GM23338 (cell line): ENCODE data around the gene EIF4E2. TPM values are rescaled to one million over a fixed set of nuclear protein-coding genes. Genes with fewer than 3 reads are reported as not detected.

Source experiments
- ATAC-seq: fragments of 200-7000 bp; cut with Tn5 transposase; 3 replicates; pipeline ENCODE4 v1.9.1; 2020
- DNase-seq: peaks from one replicate; pipeline ENCODE4 v3.0.0-alpha.2; 2015; ENCODE audit warnings: low spot score
- H2AFZ ChIP-seq: fragments of 200-600 bp; sonication (generic); 2 replicates; pipeline ENCODE4 v1.8.0; 2016; ENCODE audit warnings: antibody characterized with exemption, mild to moderate bottlenecking, moderate library complexity
- H3F3A ChIP-seq: fragments of 200-600 bp; sonication (generic); replicated peaks from 2 replicates; pipeline ENCODE4 v1.8.0; 2017; ENCODE audit warnings: antibody characterized with exemption, mixed run types, low read depth
- H3K27ac ChIP-seq: fragments of 200-600 bp; sonication (generic); 2 replicates; pipeline ENCODE4 v1.6.1; 2016; ENCODE audit warnings: low read depth
- H3K27me3 ChIP-seq: fragments of 200-600 bp; sonication (generic); 2 replicates; pipeline ENCODE4 v1.8.0; 2016; ENCODE audit warnings: mild to moderate bottlenecking, mixed run types, moderate library complexity; ENCODE audit not compliant: insufficient read depth
- H3K36me3 ChIP-seq: fragments of 200-600 bp; sonication (generic); 2 replicates; pipeline ENCODE4 v1.8.0; 2016; ENCODE audit warnings: mild to moderate bottlenecking; ENCODE audit not compliant: insufficient read depth
- H3K4me1 ChIP-seq: fragments of 200-600 bp; sonication (generic); 2 replicates; pipeline ENCODE4 v1.8.0; 2016; ENCODE audit warnings: mild to moderate bottlenecking, moderate library complexity; ENCODE audit not compliant: insufficient read depth
- H3K4me2 ChIP-seq: fragments of 200-600 bp; sonication (generic); 2 replicates; pipeline ENCODE4 v1.7.1; 2017; ENCODE audit warnings: mixed run types
- H3K4me3 ChIP-seq: fragments of 200-600 bp; sonication (generic); 2 replicates; pipeline ENCODE4 v1.6.1; 2016; ENCODE audit warnings: mixed run types
- H3K79me2 ChIP-seq: fragments of 200-600 bp; sonication (generic); replicated peaks from 2 replicates; pipeline ENCODE4 v1.8.0; 2017; ENCODE audit warnings: mild to moderate bottlenecking; ENCODE audit not compliant: insufficient read depth
- H3K9me2 ChIP-seq: fragments of 200-600 bp; sonication (generic); 2 replicates; pipeline ENCODE4 v1.8.0; 2017; ENCODE audit not compliant: insufficient read depth
- H4K20me1 ChIP-seq: fragments of 200-600 bp; sonication (generic); replicated peaks from 2 replicates; pipeline ENCODE4 v1.8.0; 2017; ENCODE audit warnings: mild to moderate bottlenecking; ENCODE audit not compliant: insufficient read depth
- H3K27ac Mint-ChIP-seq: 2 replicates; pipeline ENCODE4 v1.8.0; 2020; ENCODE audit warnings: inconsistent platforms, mild to moderate bottlenecking, moderate library complexity, mixed read lengths
- H3K27me3 Mint-ChIP-seq: 3 replicates; pipeline ENCODE4 v1.8.0; 2022; ENCODE audit warnings: low read depth, mild to moderate bottlenecking, moderate library complexity, mixed read lengths, inconsistent platforms; ENCODE audit not compliant: insufficient read depth, poor library complexity
- H3K36me3 Mint-ChIP-seq: 3 replicates; pipeline ENCODE4 v1.8.0; 2021; ENCODE audit warnings: low read depth, mild to moderate bottlenecking, inconsistent platforms, moderate library complexity, mixed read lengths
- H3K4me1 Mint-ChIP-seq: 3 replicates; pipeline ENCODE4 v1.8.0; 2020; ENCODE audit warnings: mild to moderate bottlenecking, inconsistent platforms, mixed read lengths
- H3K4me3 Mint-ChIP-seq: 3 replicates; pipeline ENCODE4 v1.8.0; 2021; ENCODE audit warnings: moderate library complexity, mild to moderate bottlenecking, inconsistent platforms, mixed read lengths
- H3K9me3 Mint-ChIP-seq: 3 replicates; pipeline ENCODE4 v1.8.0; 2020; ENCODE audit warnings: moderate library complexity, mild to moderate bottlenecking, inconsistent platforms, mixed read lengths
- CREB1 ChIP-seq: fragments of 250-450 bp; sonication (Bioruptor Pico); IDR thresholded peaks from 2 replicates; pipeline ENCODE4 v1.5.0; 2020; ENCODE audit warnings: low read depth, mild to moderate bottlenecking, moderate library complexity
- EZH2 ChIP-seq: fragments of 200-600 bp; sonication (generic); IDR thresholded peaks from one replicate; pipeline ENCODE4 v1.8.0; 2017; ENCODE audit warnings: antibody characterized with exemption, mild to moderate bottlenecking, low read depth; ENCODE audit not compliant: unreplicated experiment
- EZH2phosphoT487 ChIP-seq: fragments of 200-600 bp; sonication (generic); IDR thresholded peaks from one replicate; pipeline ENCODE4 v1.8.1; 2018; ENCODE audit warnings: antibody characterized with exemption; ENCODE audit not compliant: unreplicated experiment
- NANOG ChIP-seq: IDR thresholded peaks from 2 replicates; pipeline ENCODE4 v1.6.1; 2016; ENCODE audit warnings: antibody characterized with exemption, borderline replicate concordance
- ZNF114 ChIP-seq: fragments of 250-450 bp; sonication (Bioruptor Pico); IDR thresholded peaks from 2 replicates; pipeline ENCODE4 v1.5.0; 2020; ENCODE audit warnings: mild to moderate bottlenecking, moderate library complexity
- ZNF331 ChIP-seq: fragments of 250-450 bp; sonication (Bioruptor Pico); IDR thresholded peaks from 2 replicates; pipeline ENCODE4 v1.5.0; 2020; ENCODE audit warnings: low read depth, mild to moderate bottlenecking, moderate library complexity
- polyA plus RNA-seq: library from polyadenylated mRNA; unstranded; fragments of >200 nt; fragmentation: Nextera tagmentation; extraction: Ambion mirVana; gene quantifications from 2 replicates; pipeline ENCODE4 v1.2.1, GENCODE V29; 2016
- total RNA-seq: library from RNA; depleted of rRNA; stranded (reverse); fragments of >200 nt; shearing (Covaris generic); gene quantifications from 2 replicates; pipeline ENCODE4 v1.2.3, GENCODE V29; 2014
- TF ChIP-seq, protein P1 (sequence below), 2 experiments: fragments of 200-600 bp in 1 of 2; sonication (generic) in 1 of 2; conservative IDR thresholded peaks; 2 replicates each; pipeline versions ENCODE4 v1.5.1 to v1.6.1; 2016 to 2017; ENCODE audit warnings: antibody characterized with exemption in 2 of 2, low read depth in 2 of 2, mild to moderate bottlenecking in 2 of 2, moderate library complexity in 1 of 2
- TF ChIP-seq, protein P2 (sequence below): IDR thresholded peaks from one replicate; pipeline ENCODE4 v1.6.1; 2018; ENCODE audit warnings: antibody characterized with exemption; ENCODE audit not compliant: unreplicated experiment
- TF ChIP-seq, protein P3 (sequence below): fragments of 250-450 bp; sonication (Bioruptor Pico); IDR thresholded peaks from 2 replicates; pipeline ENCODE4 v1.5.0; 2020; ENCODE audit warnings: mild to moderate bottlenecking, moderate library complexity

Gene EIF4E2
- total and polyA plus RNA-seq, 2 experiments from 2014 or later, result 68.1 to 152 TPM

DNA sequence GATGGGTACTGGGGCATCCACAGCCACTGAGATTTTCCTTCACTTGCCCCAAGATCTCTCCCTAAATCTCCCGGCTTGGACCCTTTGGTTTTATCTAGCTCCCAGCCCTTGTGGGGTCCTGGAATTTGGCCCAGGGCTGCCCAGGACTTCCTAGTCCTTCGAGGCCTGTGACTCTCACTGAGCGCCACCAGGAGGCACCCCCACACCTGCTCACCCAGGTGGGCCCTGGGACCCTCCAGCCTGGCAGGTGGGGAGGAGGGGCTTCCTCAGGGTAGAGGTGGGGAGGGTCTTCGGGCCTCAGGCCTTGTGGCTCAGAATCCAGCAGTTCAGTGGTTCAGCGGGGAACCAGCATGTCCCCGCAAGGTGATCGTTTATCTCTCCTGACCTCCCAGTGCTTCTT lies 42.2 kb upstream of the EIF4E2 start:
- H2AFZ ChIP-seq, result no peak overlapping the region
- H3K4me3 Mint-ChIP-seq, result no peak overlapping the region
- no peak for TF ChIP-seq ZNF114 (CRISPR knock-in tag)
- TF ChIP-seq, protein P1, sequence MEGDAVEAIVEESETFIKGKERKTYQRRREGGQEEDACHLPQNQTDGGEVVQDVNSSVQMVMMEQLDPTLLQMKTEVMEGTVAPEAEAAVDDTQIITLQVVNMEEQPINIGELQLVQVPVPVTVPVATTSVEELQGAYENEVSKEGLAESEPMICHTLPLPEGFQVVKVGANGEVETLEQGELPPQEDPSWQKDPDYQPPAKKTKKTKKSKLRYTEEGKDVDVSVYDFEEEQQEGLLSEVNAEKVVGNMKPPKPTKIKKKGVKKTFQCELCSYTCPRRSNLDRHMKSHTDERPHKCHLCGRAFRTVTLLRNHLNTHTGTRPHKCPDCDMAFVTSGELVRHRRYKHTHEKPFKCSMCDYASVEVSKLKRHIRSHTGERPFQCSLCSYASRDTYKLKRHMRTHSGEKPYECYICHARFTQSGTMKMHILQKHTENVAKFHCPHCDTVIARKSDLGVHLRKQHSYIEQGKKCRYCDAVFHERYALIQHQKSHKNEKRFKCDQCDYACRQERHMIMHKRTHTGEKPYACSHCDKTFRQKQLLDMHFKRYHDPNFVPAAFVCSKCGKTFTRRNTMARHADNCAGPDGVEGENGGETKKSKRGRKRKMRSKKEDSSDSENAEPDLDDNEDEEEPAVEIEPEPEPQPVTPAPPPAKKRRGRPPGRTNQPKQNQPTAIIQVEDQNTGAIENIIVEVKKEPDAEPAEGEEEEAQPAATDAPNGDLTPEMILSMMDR (conservative IDR thresholded peaks at IDR 0.05; ENCODE audit: low read depth in 2 of 2), result peak; percentile 54 to 69
- peaks cover 11% of the 10 kb centered on the region; the same call in 1 of the 2 replicates for H3K4me1 ChIP-seq
- H3K4me1 Mint-ChIP-seq, result peaks cover 24% of the 10 kb centered on the region
- no peak overlapping the region for H3K4me2 ChIP-seq
- no peaks in the 10 kb centered on the region; the same call in 1 of the 2 replicates for H3F3A ChIP-seq
- peaks cover 34% of the 10 kb centered on the region for H3K27me3 ChIP-seq
- ATAC-seq, result peak; percentile 31
- DNase-seq, result peak; percentile 56
- H3K27ac Mint-ChIP-seq, result no peak overlapping the region
- no peaks in the 10 kb centered on the region for H3K9me3 Mint-ChIP-seq
- no peaks in the 10 kb centered on the region for H3K79me2 ChIP-seq
- no peak overlapping the region for H3K27ac ChIP-seq
- no peak overlapping the region for H3K4me3 ChIP-seq
- no peaks in the 10 kb centered on the region for H3K36me3 ChIP-seq
- H3K27me3 Mint-ChIP-seq, result peaks cover 45% of the 10 kb centered on the region
- H3K36me3 Mint-ChIP-seq, result no peaks in the 10 kb centered on the region
- H4K20me1 ChIP-seq, result no peaks in the 10 kb centered on the region
- no peaks in the 10 kb centered on the region for H3K9me2 ChIP-seq

DNA sequence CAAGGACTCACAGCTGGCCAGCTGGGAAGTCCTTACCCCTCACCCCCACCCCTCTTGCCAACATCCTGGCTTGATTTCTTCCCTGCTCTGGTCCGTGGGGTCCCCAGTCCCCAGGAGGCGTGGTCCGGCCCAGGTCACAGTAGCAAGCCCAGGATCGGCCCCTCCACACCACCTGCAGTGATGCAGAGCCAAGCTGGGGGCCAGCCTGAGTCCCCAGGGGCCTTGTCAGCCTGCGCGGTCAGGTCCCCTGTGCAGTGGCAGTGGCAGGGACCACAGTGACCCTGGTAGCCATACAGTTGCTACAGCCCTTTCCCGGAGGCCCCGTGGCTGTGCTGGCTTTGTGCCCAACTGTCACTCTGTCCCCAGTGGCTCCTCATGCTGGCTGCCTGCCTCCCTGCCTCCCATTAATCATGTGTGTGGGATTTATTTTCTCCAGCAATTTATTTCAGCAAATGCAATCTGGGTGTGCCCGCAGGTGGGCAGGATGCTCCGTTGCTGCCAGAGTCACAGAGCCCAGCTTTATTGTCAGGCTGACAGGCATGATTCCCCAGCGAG lies 39.1 kb upstream of the EIF4E2 start:
- H3K27me3 Mint-ChIP-seq, result peaks cover 16% of the 10 kb centered on the region
- H3K79me2 ChIP-seq, result no peaks in the 10 kb centered on the region
- no peaks in the 10 kb centered on the region for H3K9me2 ChIP-seq
- H3K4me3 Mint-ChIP-seq, result no peak overlapping the region
- H3K4me1 Mint-ChIP-seq, result peaks cover 10% of the 10 kb centered on the region
- DNase-seq (no peak), ATAC-seq (no peak)
- H3K27ac Mint-ChIP-seq, result no peak overlapping the region
- H4K20me1 ChIP-seq, result no peaks in the 10 kb centered on the region
- H3K36me3 ChIP-seq, result no peaks in the 10 kb centered on the region
- H3K9me3 Mint-ChIP-seq, result no peaks in the 10 kb centered on the region; the same call in 2 of the 3 replicates
- no peak overlapping the region for H3K27ac ChIP-seq
- H3K27me3 ChIP-seq, result 0 out of 2 replicates have a peak, but pooled peaks cover 2% of the 10 kb centered on the region
- H3K4me3 ChIP-seq, result no peak overlapping the region
- no peaks in the 10 kb centered on the region for H3K36me3 Mint-ChIP-seq
- no peak overlapping the region for H3K4me2 ChIP-seq
- H3F3A ChIP-seq, result 0 out of 2 replicates have a peak, but pooled peaks cover 2% of the 10 kb centered on the region
- no peaks in the 10 kb centered on the region for H3K4me1 ChIP-seq
- H2AFZ ChIP-seq, result no peak overlapping the region
- TF ChIP-seq EZH2phosphoT487 (no peak), ZNF331 (CRISPR knock-in tag) (no peak), EZH2 (no peak), NANOG (no peak), ZNF114 (CRISPR knock-in tag) (no peak), CREB1 (CRISPR knock-in tag) (no peak)
- TF ChIP-seq, protein P2, sequence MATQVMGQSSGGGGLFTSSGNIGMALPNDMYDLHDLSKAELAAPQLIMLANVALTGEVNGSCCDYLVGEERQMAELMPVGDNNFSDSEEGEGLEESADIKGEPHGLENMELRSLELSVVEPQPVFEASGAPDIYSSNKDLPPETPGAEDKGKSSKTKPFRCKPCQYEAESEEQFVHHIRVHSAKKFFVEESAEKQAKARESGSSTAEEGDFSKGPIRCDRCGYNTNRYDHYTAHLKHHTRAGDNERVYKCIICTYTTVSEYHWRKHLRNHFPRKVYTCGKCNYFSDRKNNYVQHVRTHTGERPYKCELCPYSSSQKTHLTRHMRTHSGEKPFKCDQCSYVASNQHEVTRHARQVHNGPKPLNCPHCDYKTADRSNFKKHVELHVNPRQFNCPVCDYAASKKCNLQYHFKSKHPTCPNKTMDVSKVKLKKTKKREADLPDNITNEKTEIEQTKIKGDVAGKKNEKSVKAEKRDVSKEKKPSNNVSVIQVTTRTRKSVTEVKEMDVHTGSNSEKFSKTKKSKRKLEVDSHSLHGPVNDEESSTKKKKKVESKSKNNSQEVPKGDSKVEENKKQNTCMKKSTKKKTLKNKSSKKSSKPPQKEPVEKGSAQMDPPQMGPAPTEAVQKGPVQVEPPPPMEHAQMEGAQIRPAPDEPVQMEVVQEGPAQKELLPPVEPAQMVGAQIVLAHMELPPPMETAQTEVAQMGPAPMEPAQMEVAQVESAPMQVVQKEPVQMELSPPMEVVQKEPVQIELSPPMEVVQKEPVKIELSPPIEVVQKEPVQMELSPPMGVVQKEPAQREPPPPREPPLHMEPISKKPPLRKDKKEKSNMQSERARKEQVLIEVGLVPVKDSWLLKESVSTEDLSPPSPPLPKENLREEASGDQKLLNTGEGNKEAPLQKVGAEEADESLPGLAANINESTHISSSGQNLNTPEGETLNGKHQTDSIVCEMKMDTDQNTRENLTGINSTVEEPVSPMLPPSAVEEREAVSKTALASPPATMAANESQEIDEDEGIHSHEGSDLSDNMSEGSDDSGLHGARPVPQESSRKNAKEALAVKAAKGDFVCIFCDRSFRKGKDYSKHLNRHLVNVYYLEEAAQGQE, result no peak
- TF ChIP-seq, protein P3, sequence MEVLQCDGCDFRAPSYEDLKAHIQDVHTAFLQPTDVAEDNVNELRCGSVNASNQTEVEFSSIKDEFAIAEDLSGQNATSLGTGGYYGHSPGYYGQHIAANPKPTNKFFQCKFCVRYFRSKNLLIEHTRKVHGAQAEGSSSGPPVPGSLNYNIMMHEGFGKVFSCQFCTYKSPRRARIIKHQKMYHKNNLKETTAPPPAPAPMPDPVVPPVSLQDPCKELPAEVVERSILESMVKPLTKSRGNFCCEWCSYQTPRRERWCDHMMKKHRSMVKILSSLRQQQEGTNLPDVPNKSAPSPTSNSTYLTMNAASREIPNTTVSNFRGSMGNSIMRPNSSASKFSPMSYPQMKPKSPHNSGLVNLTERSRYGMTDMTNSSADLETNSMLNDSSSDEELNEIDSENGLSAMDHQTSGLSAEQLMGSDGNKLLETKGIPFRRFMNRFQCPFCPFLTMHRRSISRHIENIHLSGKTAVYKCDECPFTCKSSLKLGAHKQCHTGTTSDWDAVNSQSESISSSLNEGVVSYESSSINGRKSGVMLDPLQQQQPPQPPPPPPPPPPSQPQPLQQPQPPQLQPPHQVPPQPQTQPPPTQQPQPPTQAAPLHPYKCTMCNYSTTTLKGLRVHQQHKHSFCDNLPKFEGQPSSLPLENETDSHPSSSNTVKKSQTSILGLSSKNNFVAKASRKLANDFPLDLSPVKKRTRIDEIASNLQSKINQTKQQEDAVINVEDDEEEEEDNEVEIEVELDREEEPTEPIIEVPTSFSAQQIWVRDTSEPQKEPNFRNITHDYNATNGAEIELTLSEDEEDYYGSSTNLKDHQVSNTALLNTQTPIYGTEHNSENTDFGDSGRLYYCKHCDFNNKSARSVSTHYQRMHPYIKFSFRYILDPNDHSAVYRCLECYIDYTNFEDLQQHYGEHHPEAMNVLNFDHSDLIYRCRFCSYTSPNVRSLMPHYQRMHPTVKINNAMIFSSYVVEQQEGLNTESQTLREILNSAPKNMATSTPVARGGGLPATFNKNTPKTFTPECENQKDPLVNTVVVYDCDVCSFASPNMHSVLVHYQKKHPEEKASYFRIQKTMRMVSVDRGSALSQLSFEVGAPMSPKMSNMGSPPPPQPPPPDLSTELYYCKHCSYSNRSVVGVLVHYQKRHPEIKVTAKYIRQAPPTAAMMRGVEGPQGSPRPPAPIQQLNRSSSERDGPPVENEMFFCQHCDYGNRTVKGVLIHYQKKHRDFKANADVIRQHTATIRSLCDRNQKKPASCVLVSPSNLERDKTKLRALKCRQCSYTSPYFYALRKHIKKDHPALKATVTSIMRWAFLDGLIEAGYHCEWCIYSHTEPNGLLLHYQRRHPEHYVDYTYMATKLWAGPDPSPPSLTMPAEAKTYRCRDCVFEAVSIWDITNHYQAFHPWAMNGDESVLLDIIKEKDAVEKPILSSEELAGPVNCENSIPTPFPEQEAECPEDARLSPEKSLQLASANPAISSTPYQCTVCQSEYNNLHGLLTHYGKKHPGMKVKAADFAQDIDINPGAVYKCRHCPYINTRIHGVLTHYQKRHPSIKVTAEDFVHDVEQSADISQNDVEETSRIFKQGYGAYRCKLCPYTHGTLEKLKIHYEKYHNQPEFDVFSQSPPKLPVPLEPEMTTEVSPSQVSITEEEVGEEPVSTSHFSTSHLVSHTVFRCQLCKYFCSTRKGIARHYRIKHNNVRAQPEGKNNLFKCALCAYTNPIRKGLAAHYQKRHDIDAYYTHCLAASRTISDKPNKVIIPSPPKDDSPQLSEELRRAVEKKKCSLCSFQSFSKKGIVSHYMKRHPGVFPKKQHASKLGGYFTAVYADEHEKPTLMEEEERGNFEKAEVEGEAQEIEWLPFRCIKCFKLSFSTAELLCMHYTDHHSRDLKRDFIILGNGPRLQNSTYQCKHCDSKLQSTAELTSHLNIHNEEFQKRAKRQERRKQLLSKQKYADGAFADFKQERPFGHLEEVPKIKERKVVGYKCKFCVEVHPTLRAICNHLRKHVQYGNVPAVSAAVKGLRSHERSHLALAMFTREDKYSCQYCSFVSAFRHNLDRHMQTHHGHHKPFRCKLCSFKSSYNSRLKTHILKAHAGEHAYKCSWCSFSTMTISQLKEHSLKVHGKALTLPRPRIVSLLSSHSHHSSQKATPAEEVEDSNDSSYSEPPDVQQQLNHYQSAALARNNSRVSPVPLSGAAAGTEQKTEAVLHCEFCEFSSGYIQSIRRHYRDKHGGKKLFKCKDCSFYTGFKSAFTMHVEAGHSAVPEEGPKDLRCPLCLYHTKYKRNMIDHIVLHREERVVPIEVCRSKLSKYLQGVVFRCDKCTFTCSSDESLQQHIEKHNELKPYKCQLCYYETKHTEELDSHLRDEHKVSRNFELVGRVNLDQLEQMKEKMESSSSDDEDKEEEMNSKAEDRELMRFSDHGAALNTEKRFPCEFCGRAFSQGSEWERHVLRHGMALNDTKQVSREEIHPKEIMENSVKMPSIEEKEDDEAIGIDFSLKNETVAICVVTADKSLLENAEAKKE (CRISPR knock-in tag), result no peak
